Lung (tissue), 12 donors: ENCODE data around the gene FRMD8. TPM values are rescaled to one million over a fixed set of nuclear protein-coding genes. Genes with fewer than 3 reads are reported as not detected.

ENCODE experiments used
- ATAC-seq: fragments of 200-7000 bp; cut with Tn5 transposase; one replicate; pipeline ENCODE4 v1.9.1; 2020; ENCODE audit warnings: moderate number of reproducible peaks; ENCODE audit not compliant: insufficient read depth, low FRiP score
- DNase-seq, 3 donors: peaks; one replicate each; pipeline ENCODE4 v3.0.0-alpha.2; 2013 to 2017
- H3K27ac ChIP-seq, 2 donors: one replicate each; pipeline ENCODE4 v1.5.1; 2013; ENCODE audit warnings: mild to moderate bottlenecking in 2 of 2, moderate library complexity in 2 of 2, control low read depth in 1 of 2, inconsistent platforms in 1 of 2, low read depth in 1 of 2, low read length in 1 of 2
- H3K27me3 ChIP-seq, 3 donors: one replicate each; pipeline ENCODE4 v1.5.1; 2013; ENCODE audit warnings: low read length in 2 of 3; ENCODE audit not compliant: control insufficient read depth in 3 of 3, insufficient read depth in 3 of 3
- H3K36me3 ChIP-seq, 4 donors: one replicate each; pipeline ENCODE4 v1.5.1; 2013; ENCODE audit warnings: low read length in 4 of 4, mild to moderate bottlenecking in 1 of 4, moderate library complexity in 1 of 4; ENCODE audit not compliant: control insufficient read depth in 4 of 4, insufficient read depth in 4 of 4
- H3K4me1 ChIP-seq, 5 donors: one replicate each; pipeline ENCODE4 v1.5.1; 2013; ENCODE audit warnings: low read length in 5 of 5, mild to moderate bottlenecking in 2 of 5, moderate library complexity in 1 of 5; ENCODE audit not compliant: control insufficient read depth in 5 of 5, insufficient read depth in 5 of 5
- H3K4me3 ChIP-seq: one replicate; pipeline ENCODE4 v1.5.1; 2013; ENCODE audit warnings: mild to moderate bottlenecking, control low read depth, moderate library complexity
- H3K9ac ChIP-seq, 2 donors: one replicate each; pipeline ENCODE4 v1.5.1; 2013; ENCODE audit warnings: low read length in 2 of 2, control low read depth in 1 of 2; ENCODE audit not compliant: insufficient read depth in 1 of 2
- H3K9me3 ChIP-seq, 4 donors: one replicate each; pipeline ENCODE4 v1.5.1; 2013; ENCODE audit warnings: low read length in 3 of 4, mild to moderate bottlenecking in 1 of 4, moderate library complexity in 1 of 4; ENCODE audit not compliant: control insufficient read depth in 4 of 4, insufficient read depth in 3 of 4
- WGBS, 2 donors: extraction: QIAGEN DNeasy Blood & Tissue Kit; methylation state at CpG; one replicate each; pipeline ENCODE4 v1.1.7; 2013; 5-methylcytosine and 5-hydroxymethylcytosine counted together
- polyA plus RNA-seq, 2 donors: library from polyadenylated mRNA; stranded (reverse); fragments of 200-250 nt; gene quantifications; one replicate each; pipeline ENCODE4 v1.2.1, GENCODE V29; 2013
- total RNA-seq, 2 donors: library from RNA; depleted of rRNA in 1 of 2; stranded (reverse); fragments of >200 nt in 1 of 2; gene quantifications; one replicate each; pipeline ENCODE4 v1.2.1, GENCODE V29; 2014 to 2021
- TF ChIP-seq, protein P1 (sequence below): IDR thresholded peaks from 2 replicates; pipeline ENCODE4 v1.5.1; 2012; ENCODE audit warnings: mild to moderate bottlenecking; ENCODE audit errors: control extremely low read depth, extremely low read depth
- donor health status: control.
- donor health status: control.
- donor health status: Bipolar disorder and iron deficiency.
- donor health status: healthy.
- donor health status: DM: yes; HTN: yes; CAD: no.

Gene FRMD8
- total and polyA plus RNA-seq, 4 donors, result 15.8 to 39.9 (median 22.1) TPM

DNA sequence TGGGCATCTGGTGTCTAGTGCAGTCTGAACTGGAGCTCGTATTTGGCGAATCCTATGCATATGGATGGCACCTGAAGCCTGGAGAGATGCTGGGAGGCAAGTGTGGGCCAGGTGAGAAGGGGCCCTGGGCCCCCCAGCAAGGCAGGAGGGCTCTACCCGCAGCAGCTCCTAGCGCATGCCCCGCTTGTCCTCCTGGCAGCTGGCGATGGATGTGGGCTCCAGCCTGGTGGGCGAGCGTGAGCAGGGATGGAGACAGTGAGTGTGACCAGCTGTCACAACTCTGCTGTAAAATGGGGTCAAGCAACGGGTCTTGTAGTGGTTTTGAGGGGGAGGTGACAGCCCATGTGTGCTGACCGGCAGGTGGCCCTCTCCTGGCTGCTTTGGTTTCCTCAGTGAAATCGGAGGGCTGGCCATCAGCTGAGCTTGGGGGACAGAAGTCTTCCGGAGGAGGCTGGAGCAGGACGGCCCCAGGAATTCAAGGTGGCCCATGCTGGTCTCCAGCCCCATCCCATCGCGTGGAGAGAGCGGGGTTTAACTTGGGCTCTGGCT lies 12.0 kb downstream of the FRMD8 start:
- WGBS, 2 donors, result 89 to 90% methylated on average over 16 of the region's 16 CpGs
- Histone ChIP-seq H3K27ac (no peak overlapping the region), H3K27me3 (no peaks in the 10 kb centered on the region), H3K36me3 (peaks cover 0 to 70% (median 7%) of the 10 kb centered on the region in 4 donors), H3K4me1 (no peaks in the 10 kb centered on the region), H3K9me3 (no peaks in the 10 kb centered on the region), H3K9ac (no peak overlapping the region), H3K4me3 (no peak overlapping the region)
- no peak for DNase-seq
- ATAC-seq, result no peak
- TF ChIP-seq, protein P1, sequence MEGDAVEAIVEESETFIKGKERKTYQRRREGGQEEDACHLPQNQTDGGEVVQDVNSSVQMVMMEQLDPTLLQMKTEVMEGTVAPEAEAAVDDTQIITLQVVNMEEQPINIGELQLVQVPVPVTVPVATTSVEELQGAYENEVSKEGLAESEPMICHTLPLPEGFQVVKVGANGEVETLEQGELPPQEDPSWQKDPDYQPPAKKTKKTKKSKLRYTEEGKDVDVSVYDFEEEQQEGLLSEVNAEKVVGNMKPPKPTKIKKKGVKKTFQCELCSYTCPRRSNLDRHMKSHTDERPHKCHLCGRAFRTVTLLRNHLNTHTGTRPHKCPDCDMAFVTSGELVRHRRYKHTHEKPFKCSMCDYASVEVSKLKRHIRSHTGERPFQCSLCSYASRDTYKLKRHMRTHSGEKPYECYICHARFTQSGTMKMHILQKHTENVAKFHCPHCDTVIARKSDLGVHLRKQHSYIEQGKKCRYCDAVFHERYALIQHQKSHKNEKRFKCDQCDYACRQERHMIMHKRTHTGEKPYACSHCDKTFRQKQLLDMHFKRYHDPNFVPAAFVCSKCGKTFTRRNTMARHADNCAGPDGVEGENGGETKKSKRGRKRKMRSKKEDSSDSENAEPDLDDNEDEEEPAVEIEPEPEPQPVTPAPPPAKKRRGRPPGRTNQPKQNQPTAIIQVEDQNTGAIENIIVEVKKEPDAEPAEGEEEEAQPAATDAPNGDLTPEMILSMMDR, result no peak

DNA sequence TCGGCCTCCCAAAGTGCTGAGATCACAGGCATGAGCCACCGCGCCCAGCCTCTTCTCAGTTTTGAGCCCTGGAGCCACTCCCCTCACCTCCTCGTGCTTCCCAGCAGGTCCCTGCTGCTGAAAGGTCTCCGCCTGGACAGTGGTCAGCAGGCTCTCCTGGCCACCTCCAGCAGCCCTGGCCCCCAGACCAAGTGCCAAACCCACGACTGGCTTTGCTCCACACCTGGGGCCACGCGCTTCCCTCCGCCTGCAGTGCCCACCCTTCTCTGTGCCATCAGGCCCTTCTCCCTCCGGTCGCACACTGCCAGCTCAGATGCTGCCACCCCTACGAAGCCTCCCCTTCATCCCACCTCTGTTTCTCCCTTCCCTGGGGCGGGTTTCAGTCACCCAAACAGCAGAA lies 12.8 kb downstream of the FRMD8 start:
- no peaks in the 10 kb centered on the region for H3K27me3 ChIP-seq
- H3K36me3 ChIP-seq, result peaks cover 0 to 71% (median 7%) of the 10 kb centered on the region in 4 donors
- H3K4me3 ChIP-seq, result no peak overlapping the region
- TF ChIP-seq, protein P1, result no peak
- DNase-seq (no peak), ATAC-seq (no peak)
- H3K27ac ChIP-seq, result no peak overlapping the region
- WGBS, 2 donors, result 92 to 96% methylated on average over 13 of the region's 13 CpGs
- peaks cover 0 to 4% (median 0%) of the 10 kb centered on the region in 5 donors for H3K4me1 ChIP-seq
- H3K9me3 ChIP-seq, result no peaks in the 10 kb centered on the region
- H3K9ac ChIP-seq, result no peak overlapping the region

DNA sequence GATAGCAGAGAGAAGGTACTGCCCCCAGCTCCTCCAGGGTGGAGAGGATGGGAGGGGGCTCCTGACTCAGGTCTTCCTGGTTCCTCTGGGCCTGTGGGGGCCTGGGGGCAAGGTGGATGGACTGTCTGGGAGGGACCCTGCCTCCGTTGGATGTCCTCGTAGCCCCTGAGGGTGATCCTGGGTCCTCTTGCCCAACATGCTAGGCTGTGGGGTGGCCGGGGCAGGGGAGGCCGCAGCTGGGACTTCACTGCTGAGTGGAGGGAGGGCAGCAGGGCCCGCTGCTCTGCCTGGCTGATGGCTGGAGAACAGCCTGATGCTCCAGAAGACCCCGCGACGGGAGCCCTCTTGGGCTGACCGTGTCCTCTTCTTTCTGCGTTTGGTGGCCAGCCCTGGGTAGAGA lies 13.4 kb downstream of the FRMD8 start:
- ATAC-seq (no peak), DNase-seq (no peak)
- TF ChIP-seq, protein P1, result no peak
- H3K27me3 ChIP-seq, result no peaks in the 10 kb centered on the region
- 96 to 98% methylated on average over 10 of the region's 10 CpGs for WGBS, 2 donors
- no peaks in the 10 kb centered on the region for H3K9me3 ChIP-seq
- no peak overlapping the region for H3K9ac ChIP-seq
- peaks cover 0 to 4% (median 0%) of the 10 kb centered on the region in 5 donors for H3K4me1 ChIP-seq
- H3K36me3 ChIP-seq, result peaks cover 0 to 71% (median 6%) of the 10 kb centered on the region in 4 donors
- no peak overlapping the region for H3K4me3 ChIP-seq
- H3K27ac ChIP-seq, result no peak overlapping the region
